ENCODE measurements around the gene GK.

- TF ChIP-seq TEAD4 (IDR thresholded peaks at IDR 0.05) (no peak), TAF1 (IDR thresholded peaks at IDR 0.05; ENCODE audit: low read depth) (no peak), MAX (IDR thresholded peaks at IDR 0.05) (no peak), RAD21 (IDR thresholded peaks at IDR 0.05; ENCODE audit: low read depth) (no peak), YY1 (IDR thresholded peaks at IDR 0.05; ENCODE audit: low read depth) (no peak), REST (IDR thresholded peaks at IDR 0.05; ENCODE audit: low read depth) (no peak), EP300 (IDR thresholded peaks at IDR 0.05; ENCODE audit: borderline replicate concordance) (no peak), CEBPB (IDR thresholded peaks at IDR 0.05) (no peak), ZBTB7A (IDR thresholded peaks at IDR 0.05; ENCODE audit: low read depth) (no peak)
Measured at GRCh38 chrX:30689116-30689515, 35.9 kb downstream of the GK start.
